ENCODE measurements around the gene ANKRD34B. TPM values are rescaled to one million over a fixed set of nuclear protein-coding genes. Genes with fewer than 3 reads are reported as not detected.

Gene ANKRD34B
- total and polyA plus RNA-seq, 10 of the 15 experiments (the other 5 are each of a cell fraction or from before 2014, with no cell fraction given), result under 0.01 TPM; not detected in 9

- H3K27ac ChIP-seq (ENCODE audit: control insufficient read depth, insufficient read depth), result no peak overlapping the region
- no peak for ATAC-seq
- SMC1A ChIA-PET (ENCODE audit: uncharacterized antibody, unreplicated experiment), result no interaction called here
- no peaks in the 10 kb centered on the region for H3K36me3 ChIP-seq (ENCODE audit: control insufficient read depth in 2 of 2, insufficient read depth in 2 of 2, low read length in 1 of 2)
- peaks cover 5% of the 10 kb centered on the region; the same call in 2 of the 3 replicates for H3K9me3 ChIP-seq (replicated peaks; ENCODE audit: control insufficient read depth, insufficient read depth, low read length)
- no peaks in the 10 kb centered on the region for H3K79me2 ChIP-seq (ENCODE audit: control insufficient read depth, insufficient read depth, low read length)
- intact Hi-C loops (cut with micrococcal nuclease; ENCODE audit: unreplicated experiment) (no loop called here), in situ Hi-C loops (cut with MboI) (no loop called here)
- DNase-seq (ENCODE audit: low read depth, low spot score), result no peak
- H3K4me3 ChIP-seq, result no peak overlapping the region
- FAIRE-seq, result no peak
- no peak overlapping the region for H3K4me2 ChIP-seq (ENCODE audit: control insufficient read depth, insufficient read depth)
- RAD21 ChIA-PET (ENCODE audit: unreplicated experiment), result no interaction called here
- H2AFZ ChIP-seq (ENCODE audit: control insufficient read depth, low read depth, low read length), result no peak overlapping the region
- CTCF ChIA-PET, result no interaction called here
- BruUV-seq (replicated peaks), result no TSS peak
- 94% methylated on average over 1 of the region's 1 CpG for WGBS (ENCODE audit: insufficient coverage, insufficient replicate concordance, low lambda C conversion rate, missing lambda C conversion rate)
- no peaks in the 10 kb centered on the region for H4K20me1 ChIP-seq (ENCODE audit: control insufficient read depth, insufficient read depth)
- POLR2A ChIA-PET, result no interaction called here
- no peak for TF ChIP-seq RUNX3 (IDR thresholded peaks at IDR 0.05; ENCODE audit: low read length)
- TF ChIP-seq YY1 (IDR thresholded peaks at IDR 0.05; ENCODE audit: low read depth, low read length), result no peak
- TF ChIP-seq, protein P1, sequence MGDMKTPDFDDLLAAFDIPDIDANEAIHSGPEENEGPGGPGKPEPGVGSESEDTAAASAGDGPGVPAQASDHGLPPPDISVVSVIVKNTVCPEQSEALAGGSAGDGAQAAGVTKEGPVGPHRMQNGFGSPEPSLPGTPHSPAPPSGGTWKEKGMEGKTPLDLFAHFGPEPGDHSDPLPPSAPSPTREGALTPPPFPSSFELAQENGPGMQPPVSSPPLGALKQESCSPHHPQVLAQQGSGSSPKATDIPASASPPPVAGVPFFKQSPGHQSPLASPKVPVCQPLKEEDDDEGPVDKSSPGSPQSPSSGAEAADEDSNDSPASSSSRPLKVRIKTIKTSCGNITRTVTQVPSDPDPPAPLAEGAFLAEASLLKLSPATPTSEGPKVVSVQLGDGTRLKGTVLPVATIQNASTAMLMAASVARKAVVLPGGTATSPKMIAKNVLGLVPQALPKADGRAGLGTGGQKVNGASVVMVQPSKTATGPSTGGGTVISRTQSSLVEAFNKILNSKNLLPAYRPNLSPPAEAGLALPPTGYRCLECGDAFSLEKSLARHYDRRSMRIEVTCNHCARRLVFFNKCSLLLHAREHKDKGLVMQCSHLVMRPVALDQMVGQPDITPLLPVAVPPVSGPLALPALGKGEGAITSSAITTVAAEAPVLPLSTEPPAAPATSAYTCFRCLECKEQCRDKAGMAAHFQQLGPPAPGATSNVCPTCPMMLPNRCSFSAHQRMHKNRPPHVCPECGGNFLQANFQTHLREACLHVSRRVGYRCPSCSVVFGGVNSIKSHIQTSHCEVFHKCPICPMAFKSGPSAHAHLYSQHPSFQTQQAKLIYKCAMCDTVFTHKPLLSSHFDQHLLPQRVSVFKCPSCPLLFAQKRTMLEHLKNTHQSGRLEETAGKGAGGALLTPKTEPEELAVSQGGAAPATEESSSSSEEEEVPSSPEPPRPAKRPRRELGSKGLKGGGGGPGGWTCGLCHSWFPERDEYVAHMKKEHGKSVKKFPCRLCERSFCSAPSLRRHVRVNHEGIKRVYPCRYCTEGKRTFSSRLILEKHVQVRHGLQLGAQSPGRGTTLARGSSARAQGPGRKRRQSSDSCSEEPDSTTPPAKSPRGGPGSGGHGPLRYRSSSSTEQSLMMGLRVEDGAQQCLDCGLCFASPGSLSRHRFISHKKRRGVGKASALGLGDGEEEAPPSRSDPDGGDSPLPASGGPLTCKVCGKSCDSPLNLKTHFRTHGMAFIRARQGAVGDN (IDR thresholded peaks at IDR 0.05), result no peak
- no peak for TF ChIP-seq SIN3A (IDR thresholded peaks at IDR 0.05; ENCODE audit: low read depth, low read length)
- TF ChIP-seq CHD4 (IDR thresholded peaks at IDR 0.05), result no peak
- TF ChIP-seq, protein P2, sequence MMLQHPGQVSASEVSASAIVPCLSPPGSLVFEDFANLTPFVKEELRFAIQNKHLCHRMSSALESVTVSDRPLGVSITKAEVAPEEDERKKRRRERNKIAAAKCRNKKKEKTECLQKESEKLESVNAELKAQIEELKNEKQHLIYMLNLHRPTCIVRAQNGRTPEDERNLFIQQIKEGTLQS (IDR thresholded peaks at IDR 0.05; ENCODE audit: borderline replicate concordance, extremely low read depth, low read depth, low read length), result no peak
- TF ChIP-seq ZBTB4 (CRISPR knock-in tag; IDR thresholded peaks at IDR 0.05), result no peak
- no peak for TF ChIP-seq NR2C1 (IDR thresholded peaks at IDR 0.05)
- TF ChIP-seq CUX1 (IDR thresholded peaks at IDR 0.05; ENCODE audit: insufficient replicate concordance, low read depth, low read length), result no peak
- peaks cover 10% of the 10 kb centered on the region for H3K4me1 ChIP-seq (ENCODE audit: control insufficient read depth, insufficient read depth, low read length)
- no peaks in the 10 kb centered on the region for H3K27me3 ChIP-seq (replicated peaks in 1 of 2; ENCODE audit: control insufficient read depth in 2 of 2, insufficient read depth in 2 of 2, low read length in 1 of 2)
- H3K9ac ChIP-seq (ENCODE audit: control insufficient read depth, insufficient read depth, low read length), result no peak overlapping the region
Measured at GRCh38 chr5:80609692-80610091, 39.6 kb upstream of the ANKRD34B start.

Data from GM12878 (cell line).